ENCODE results near the gene ACY1.
A peak's percentile ranks its signal among the peaks of the same experiment; 100 is the strongest.

The ACY1 gene

DNA sequence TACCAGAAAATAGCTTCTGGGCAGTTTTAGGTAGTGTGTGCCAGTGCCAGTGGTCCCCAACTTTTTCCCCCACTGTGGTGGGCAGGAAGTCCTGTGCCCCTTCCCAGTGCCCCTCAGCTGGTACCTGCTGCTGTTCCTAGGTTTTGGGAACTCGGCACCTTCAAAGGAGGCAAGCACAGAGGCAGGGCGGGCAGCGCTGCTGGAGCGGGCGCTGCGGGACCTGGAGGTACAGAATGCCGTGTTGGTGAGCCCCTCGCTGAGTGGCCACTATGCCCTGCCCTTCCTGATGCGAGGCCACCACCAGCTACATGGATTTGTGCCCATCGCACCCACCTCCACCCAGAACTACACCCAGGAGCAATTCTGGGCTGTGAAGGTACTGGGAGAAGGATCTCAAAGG is 3.1 kb upstream of the ACY1 start:
- Histone ChIP-seq H3K36me3 (ENCODE audit: insufficient read depth, low read length) (no peaks in the 10 kb centered on the region), H3K9ac (ENCODE audit: insufficient read length) (no peak overlapping the region), H3K4me3 (no peak overlapping the region), H3K27ac (no peak overlapping the region), H3K9me3 (ENCODE audit: low read depth, low read length) (no peaks in the 10 kb centered on the region)
- no peak for DNase-seq (ENCODE audit: low read depth, low spot score)
- TF ChIP-seq FOXP2 (optimal IDR thresholded peaks at IDR 0.05; ENCODE audit: control extremely low read depth, extremely low read length, insufficient read depth) (no peak), EZH2 (IDR thresholded peaks at IDR 0.05) (no peak), POLR2AphosphoS5 (IDR thresholded peaks at IDR 0.05; ENCODE audit: borderline replicate concordance, low read depth, low read length) (no peak)

DNA sequence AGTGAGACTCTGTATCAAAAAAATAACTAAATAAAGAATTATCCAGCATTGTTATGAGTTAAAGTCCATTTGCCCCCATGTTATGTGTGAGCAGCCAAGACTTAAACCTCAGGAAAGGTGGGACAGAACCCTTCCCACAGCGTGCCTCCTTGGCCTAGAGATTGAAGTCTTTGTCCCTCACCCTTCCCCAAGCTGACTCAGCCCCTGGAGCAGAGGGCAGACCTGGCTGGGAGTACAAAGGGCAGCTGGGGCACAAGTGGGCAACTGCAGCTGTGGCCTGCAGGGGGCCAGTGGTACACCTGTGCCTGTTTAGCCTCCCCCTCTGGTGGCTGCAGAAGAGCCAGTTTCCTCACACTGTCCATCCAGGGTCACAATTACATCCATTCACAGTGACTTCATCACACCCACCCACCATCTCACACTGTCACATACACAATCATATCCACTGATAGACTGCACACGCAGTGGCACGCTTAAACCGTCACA is 940 bp upstream of the ACY1 start:
- H3K9me3 ChIP-seq (ENCODE audit: low read depth, low read length) = no peaks in the 10 kb centered on the region
- H3K4me3 ChIP-seq = peak overlapping the region; percentile 47
- H3K36me3 ChIP-seq (ENCODE audit: insufficient read depth, low read length) = no peaks in the 10 kb centered on the region
- DNase-seq (ENCODE audit: low read depth, low spot score) = no peak
- TF ChIP-seq POLR2AphosphoS5 (IDR thresholded peaks at IDR 0.05; ENCODE audit: borderline replicate concordance, low read depth, low read length) = no peak
- TF ChIP-seq EZH2 (IDR thresholded peaks at IDR 0.05) = no peak
- no peak for TF ChIP-seq FOXP2 (optimal IDR thresholded peaks at IDR 0.05; ENCODE audit: control extremely low read depth, extremely low read length, insufficient read depth)
- H3K27ac ChIP-seq = no peak overlapping the region
- H3K9ac ChIP-seq (ENCODE audit: insufficient read length) = peak overlapping the region; percentile 32

DNA sequence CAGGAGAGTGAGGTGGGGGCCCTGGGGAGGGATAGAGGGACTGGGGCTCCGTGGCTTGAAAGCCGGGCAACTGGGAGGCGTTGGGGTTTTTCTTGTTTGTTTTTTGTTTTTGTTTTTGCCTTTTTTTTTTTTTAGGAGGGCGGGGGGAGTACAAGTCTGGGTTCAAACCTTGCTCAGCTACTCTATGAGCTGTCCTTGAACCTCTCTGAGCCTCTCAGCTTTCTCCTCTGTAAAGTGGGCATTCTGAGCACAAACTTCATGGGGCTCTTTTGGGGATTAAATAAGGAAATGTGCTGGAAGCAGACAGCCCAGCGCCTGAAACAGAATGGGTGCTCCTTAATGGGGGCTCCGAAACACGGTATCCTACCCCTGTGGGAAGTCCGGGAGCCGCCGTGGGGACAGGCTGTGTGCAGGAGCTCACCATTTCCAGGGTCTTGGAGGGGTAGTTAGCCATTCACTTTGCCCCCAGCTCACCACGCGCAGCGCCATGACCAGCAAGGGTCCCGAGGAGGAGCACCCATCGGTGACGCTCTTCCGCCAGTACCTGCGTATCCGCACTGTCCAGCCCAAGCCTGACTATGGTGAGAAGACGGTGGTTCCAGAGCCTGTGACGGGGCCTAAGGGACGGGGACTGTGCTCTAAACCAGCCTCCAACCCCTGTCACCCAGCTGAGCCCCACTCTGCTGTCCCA is 388 bp downstream of the ACY1 start:
- TF ChIP-seq EZH2 (IDR thresholded peaks at IDR 0.05) (no peak), POLR2AphosphoS5 (IDR thresholded peaks at IDR 0.05; ENCODE audit: borderline replicate concordance, low read depth, low read length) (no peak), FOXP2 (optimal IDR thresholded peaks at IDR 0.05; ENCODE audit: control extremely low read depth, extremely low read length, insufficient read depth) (no peak)
- DNase-seq (ENCODE audit: low read depth, low spot score) = no peak
- Histone ChIP-seq H3K4me3 (peak overlapping the region; percentile 47), H3K9me3 (ENCODE audit: low read depth, low read length) (no peaks in the 10 kb centered on the region), H3K27ac (no peak overlapping the region), H3K9ac (ENCODE audit: insufficient read length) (no peak overlapping the region), H3K36me3 (ENCODE audit: insufficient read depth, low read length) (no peaks in the 10 kb centered on the region)

DNA sequence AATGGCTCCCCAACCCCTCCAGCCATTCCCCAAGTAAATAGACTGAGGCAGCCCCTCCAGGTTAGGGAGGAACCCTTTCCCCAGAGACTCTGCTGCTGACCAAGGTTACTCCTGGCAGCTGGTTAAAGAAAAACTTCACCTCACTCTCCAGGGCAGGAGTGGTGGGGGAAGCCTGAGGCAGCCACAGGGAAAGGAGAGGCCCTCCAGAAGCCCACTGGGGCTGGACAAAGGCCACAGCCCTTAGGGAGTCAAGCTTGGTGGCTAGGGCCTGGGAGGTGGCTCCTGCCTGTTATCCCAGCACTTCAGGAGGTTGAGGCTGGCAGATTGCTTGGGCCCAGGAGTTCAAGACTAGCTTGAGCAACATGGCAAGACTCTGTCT is 923 bp downstream of the ACY1 start:
- no peak overlapping the region for H3K27ac ChIP-seq
- H3K4me3 ChIP-seq = no peak overlapping the region
- no peak for DNase-seq (ENCODE audit: low read depth, low spot score)
- H3K9me3 ChIP-seq (ENCODE audit: low read depth, low read length) = no peaks in the 10 kb centered on the region
- H3K36me3 ChIP-seq (ENCODE audit: insufficient read depth, low read length) = no peaks in the 10 kb centered on the region
- TF ChIP-seq POLR2AphosphoS5 (IDR thresholded peaks at IDR 0.05; ENCODE audit: borderline replicate concordance, low read depth, low read length) (no peak), EZH2 (IDR thresholded peaks at IDR 0.05) (no peak), FOXP2 (optimal IDR thresholded peaks at IDR 0.05; ENCODE audit: control extremely low read depth, extremely low read length, insufficient read depth) (no peak)
- no peak overlapping the region for H3K9ac ChIP-seq (ENCODE audit: insufficient read length)

DNA sequence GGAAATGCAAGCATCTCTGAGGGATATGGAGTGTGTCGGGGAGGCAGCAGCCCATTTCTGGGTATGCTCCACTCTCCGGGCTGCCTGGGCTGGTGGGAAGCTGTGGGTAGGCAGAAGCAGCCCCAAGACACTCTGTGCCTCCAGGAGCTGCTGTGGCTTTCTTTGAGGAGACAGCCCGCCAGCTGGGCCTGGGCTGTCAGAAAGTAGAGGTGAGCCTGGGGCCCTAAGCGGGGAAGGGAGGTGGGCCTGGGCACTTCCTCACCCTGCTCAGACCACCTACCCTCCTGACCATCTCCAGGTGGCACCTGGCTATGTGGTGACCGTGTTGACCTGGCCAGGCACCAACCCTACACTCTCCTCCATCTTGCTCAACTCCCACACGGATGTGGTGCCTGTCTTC is 1.7 kb downstream of the ACY1 start:
- H3K27ac ChIP-seq = no peak overlapping the region
- no peaks in the 10 kb centered on the region for H3K9me3 ChIP-seq (ENCODE audit: low read depth, low read length)
- H3K36me3 ChIP-seq (ENCODE audit: insufficient read depth, low read length) = no peaks in the 10 kb centered on the region
- DNase-seq (ENCODE audit: low read depth, low spot score) = no peak
- H3K4me3 ChIP-seq = no peak overlapping the region
- no peak overlapping the region for H3K9ac ChIP-seq (ENCODE audit: insufficient read length)
- TF ChIP-seq FOXP2 (optimal IDR thresholded peaks at IDR 0.05; ENCODE audit: control extremely low read depth, extremely low read length, insufficient read depth) = no peak
- no peak for TF ChIP-seq EZH2 (IDR thresholded peaks at IDR 0.05)
- TF ChIP-seq POLR2AphosphoS5 (IDR thresholded peaks at IDR 0.05; ENCODE audit: borderline replicate concordance, low read depth, low read length) = no peak

DNA sequence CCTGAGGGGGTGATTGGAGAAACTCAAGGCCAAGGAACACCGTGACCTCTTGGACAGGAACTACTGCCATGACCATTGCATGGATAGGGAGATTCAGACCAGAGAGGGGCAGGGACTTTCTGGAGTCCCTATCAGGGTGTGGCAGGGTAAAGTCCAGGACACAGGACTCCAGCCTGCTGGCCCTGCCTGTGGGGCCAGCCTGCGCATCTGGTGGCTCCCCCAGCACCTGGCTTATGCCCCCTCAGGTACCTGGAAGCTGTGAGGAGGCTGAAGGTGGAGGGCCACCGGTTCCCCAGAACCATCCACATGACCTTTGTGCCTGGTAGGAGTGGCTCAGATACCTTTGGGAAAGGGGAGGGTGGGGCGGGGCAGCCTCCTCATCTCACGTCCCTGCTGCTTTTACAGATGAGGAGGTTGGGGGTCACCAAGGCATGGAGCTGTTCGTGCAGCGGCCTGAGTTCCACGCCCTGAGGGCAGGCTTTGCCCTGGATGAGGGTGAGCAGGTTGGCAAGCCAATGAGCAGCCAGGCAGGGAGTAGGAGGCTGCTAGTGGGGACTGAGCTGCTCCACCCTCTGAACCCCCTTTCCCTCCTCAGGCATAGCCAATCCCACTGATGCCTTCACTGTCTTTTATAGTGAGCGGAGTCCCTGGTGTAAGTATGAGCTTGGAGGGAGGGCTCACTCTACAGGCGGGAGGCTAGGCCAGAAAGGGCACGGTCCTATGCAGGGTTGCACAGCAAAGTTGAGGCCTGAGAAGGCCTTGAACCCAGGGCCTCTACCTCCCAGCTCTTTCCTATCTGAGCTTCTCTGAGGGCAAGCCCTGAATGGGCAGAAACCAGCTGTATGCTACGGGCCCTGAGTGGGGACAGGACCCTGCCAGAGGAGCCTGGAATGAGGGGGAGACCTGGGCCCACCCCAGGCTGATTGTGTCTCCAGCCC is 2.9 kb downstream of the ACY1 start:
- Histone ChIP-seq H3K27ac (no peak overlapping the region), H3K36me3 (ENCODE audit: insufficient read depth, low read length) (no peaks in the 10 kb centered on the region), H3K9ac (ENCODE audit: insufficient read length) (no peak overlapping the region), H3K9me3 (ENCODE audit: low read depth, low read length) (no peaks in the 10 kb centered on the region), H3K4me3 (no peak overlapping the region)
- no peak for DNase-seq (ENCODE audit: low read depth, low spot score)
- TF ChIP-seq POLR2AphosphoS5 (IDR thresholded peaks at IDR 0.05; ENCODE audit: borderline replicate concordance, low read depth, low read length) (no peak), EZH2 (IDR thresholded peaks at IDR 0.05) (no peak), FOXP2 (optimal IDR thresholded peaks at IDR 0.05; ENCODE audit: control extremely low read depth, extremely low read length, insufficient read depth) (no peak)

- no peak overlapping the region for H3K9ac ChIP-seq (ENCODE audit: insufficient read length)
- no peak overlapping the region for H3K27ac ChIP-seq
- H3K9me3 ChIP-seq (ENCODE audit: low read depth, low read length) = no peaks in the 10 kb centered on the region
- H3K36me3 ChIP-seq (ENCODE audit: insufficient read depth, low read length) = peaks cover 12% of the 10 kb centered on the region
- H3K4me3 ChIP-seq = no peak overlapping the region
- TF ChIP-seq POLR2AphosphoS5 (IDR thresholded peaks at IDR 0.05; ENCODE audit: borderline replicate concordance, low read depth, low read length) (no peak), FOXP2 (optimal IDR thresholded peaks at IDR 0.05; ENCODE audit: control extremely low read depth, extremely low read length, insufficient read depth) (no peak), EZH2 (IDR thresholded peaks at IDR 0.05) (no peak)
- DNase-seq (ENCODE audit: low read depth, low spot score) = no peak
Measured at GRCh38 chr3:51987568-51987967, 4.2 kb downstream of the ACY1 start.

All from SK-N-MC (cell line).